Osteocyte (in vitro differentiated cells): ENCODE results near the gene NCKAP1. TPM values are rescaled to one million over a fixed set of nuclear protein-coding genes. Genes with fewer than 3 reads are reported as not detected.
A peak's percentile ranks its signal among the peaks of the same experiment; 100 is the strongest.
"Not testable (repeated sequence)": the region's sequence is repeated elsewhere in the genome, so short reads cannot be mapped to it uniquely, and the experiment has no call there.

ENCODE experiments used
- DNase-seq: peaks from one replicate; pipeline ENCODE4 v3.0.0; 2021; ENCODE audit warnings: mixed read lengths; ENCODE audit not compliant: unreplicated experiment; ENCODE audit errors: extremely low spot score
- H3K27ac Mint-ChIP-seq: one replicate; pipeline ENCODE4 v1.8.0; 2021; ENCODE audit warnings: mild to moderate bottlenecking, mixed read lengths; ENCODE audit not compliant: unreplicated experiment
- H3K27me3 Mint-ChIP-seq: one replicate; pipeline ENCODE4 v1.8.0; 2021; ENCODE audit warnings: mixed read lengths; ENCODE audit not compliant: unreplicated experiment
- H3K36me3 Mint-ChIP-seq: one replicate; pipeline ENCODE4 v1.8.0; 2021; ENCODE audit warnings: mixed read lengths; ENCODE audit not compliant: unreplicated experiment
- H3K4me1 Mint-ChIP-seq: one replicate; pipeline ENCODE4 v1.8.0; 2021; ENCODE audit warnings: mixed read lengths; ENCODE audit not compliant: unreplicated experiment
- H3K4me3 Mint-ChIP-seq: one replicate; pipeline ENCODE4 v1.8.0; 2021; ENCODE audit warnings: mild to moderate bottlenecking, moderate library complexity, mixed read lengths; ENCODE audit not compliant: unreplicated experiment
- H3K9me3 Mint-ChIP-seq: one replicate; pipeline ENCODE4 v1.8.0; 2021; ENCODE audit warnings: mixed read lengths; ENCODE audit not compliant: unreplicated experiment
- total RNA-seq: library from RNA; stranded (reverse); gene quantifications from 2 replicates; pipeline ENCODE4 v1.2.1, GENCODE V29; 2021
- TF ChIP-seq, protein P1 (sequence below): fragments of 200-600 bp; sonication (generic); IDR thresholded peaks from 2 replicates; pipeline ENCODE4 v1.5.0; 2021; ENCODE audit warnings: antibody characterized with exemption, mild to moderate bottlenecking, moderate library complexity

Gene NCKAP1
- total RNA-seq, 1 donor from 2014 or later = 165 TPM

- H3K4me1 Mint-ChIP-seq = peaks cover 13% of the 10 kb centered on the region
- H3K36me3 Mint-ChIP-seq = no peaks in the 10 kb centered on the region
- H3K4me3 Mint-ChIP-seq = no peak overlapping the region
- H3K9me3 Mint-ChIP-seq = no peaks in the 10 kb centered on the region
- TF ChIP-seq, protein P1, sequence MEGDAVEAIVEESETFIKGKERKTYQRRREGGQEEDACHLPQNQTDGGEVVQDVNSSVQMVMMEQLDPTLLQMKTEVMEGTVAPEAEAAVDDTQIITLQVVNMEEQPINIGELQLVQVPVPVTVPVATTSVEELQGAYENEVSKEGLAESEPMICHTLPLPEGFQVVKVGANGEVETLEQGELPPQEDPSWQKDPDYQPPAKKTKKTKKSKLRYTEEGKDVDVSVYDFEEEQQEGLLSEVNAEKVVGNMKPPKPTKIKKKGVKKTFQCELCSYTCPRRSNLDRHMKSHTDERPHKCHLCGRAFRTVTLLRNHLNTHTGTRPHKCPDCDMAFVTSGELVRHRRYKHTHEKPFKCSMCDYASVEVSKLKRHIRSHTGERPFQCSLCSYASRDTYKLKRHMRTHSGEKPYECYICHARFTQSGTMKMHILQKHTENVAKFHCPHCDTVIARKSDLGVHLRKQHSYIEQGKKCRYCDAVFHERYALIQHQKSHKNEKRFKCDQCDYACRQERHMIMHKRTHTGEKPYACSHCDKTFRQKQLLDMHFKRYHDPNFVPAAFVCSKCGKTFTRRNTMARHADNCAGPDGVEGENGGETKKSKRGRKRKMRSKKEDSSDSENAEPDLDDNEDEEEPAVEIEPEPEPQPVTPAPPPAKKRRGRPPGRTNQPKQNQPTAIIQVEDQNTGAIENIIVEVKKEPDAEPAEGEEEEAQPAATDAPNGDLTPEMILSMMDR = no peak
- peaks cover 13% of the 10 kb centered on the region for H3K27me3 Mint-ChIP-seq
- DNase-seq = no peak
- no peak overlapping the region for H3K27ac Mint-ChIP-seq
These were observed 24.8 kb upstream of the NCKAP1 start for GRCh38 chr2:183063083-183063482.

- TF ChIP-seq, protein P1 = no peak
- Mint-ChIP-seq H3K4me3 (no peak overlapping the region), H3K9me3 (no peaks in the 10 kb centered on the region), H3K27me3 (peaks cover 3% of the 10 kb centered on the region), H3K4me1 (peaks cover 15% of the 10 kb centered on the region), H3K27ac (no peak overlapping the region), H3K36me3 (no peaks in the 10 kb centered on the region)
- no peak for DNase-seq
These were observed 22.4 kb upstream of the NCKAP1 start for GRCh38 chr2:183060571-183061231.

DNA sequence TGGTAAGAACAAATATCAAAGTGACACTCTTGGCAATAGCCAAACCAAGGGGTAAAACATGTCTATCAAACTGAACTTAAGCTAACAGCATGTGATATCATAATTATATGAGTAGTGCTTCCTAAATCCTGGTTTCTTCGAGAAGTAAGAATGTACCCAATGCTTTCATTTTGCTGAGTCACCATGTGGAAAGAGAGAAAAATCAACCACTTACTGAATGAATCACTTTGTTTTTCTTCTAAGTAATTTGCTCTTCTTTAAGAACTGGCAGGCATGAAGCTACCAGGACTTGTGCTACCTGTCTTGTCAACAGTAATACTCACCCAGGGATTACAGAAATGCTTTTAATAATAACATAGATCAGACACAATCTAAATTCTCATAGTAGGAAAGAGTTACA lies 21.3 kb upstream of the NCKAP1 start:
- peaks cover 2% of the 10 kb centered on the region for H3K27me3 Mint-ChIP-seq
- DNase-seq = no peak
- H3K4me3 Mint-ChIP-seq = no peak overlapping the region
- peak overlapping the region; percentile 72 for H3K27ac Mint-ChIP-seq
- H3K4me1 Mint-ChIP-seq = peaks cover 15% of the 10 kb centered on the region
- no peaks in the 10 kb centered on the region for H3K36me3 Mint-ChIP-seq
- no peaks in the 10 kb centered on the region for H3K9me3 Mint-ChIP-seq
- TF ChIP-seq, protein P1 = no peak

GRCh38 chr2:183057333-183057985 lies 19.2 kb upstream of the NCKAP1 start:
- TF ChIP-seq, protein P1 = no peak
- Mint-ChIP-seq H3K36me3 (no peaks in the 10 kb centered on the region), H3K9me3 (no peaks in the 10 kb centered on the region), H3K4me1 (peaks cover 15% of the 10 kb centered on the region), H3K27me3 (no peaks in the 10 kb centered on the region), H3K4me3 (no peak overlapping the region), H3K27ac (no peak overlapping the region)
- no peak for DNase-seq

GRCh38 chr2:183049420-183049819 lies 11.2 kb upstream of the NCKAP1 start:
- Mint-ChIP-seq H3K4me3 (no peak overlapping the region), H3K27me3 (peaks cover 6% of the 10 kb centered on the region), H3K27ac (no peak overlapping the region), H3K9me3 (peaks cover 2% of the 10 kb centered on the region), H3K4me1 (no peaks in the 10 kb centered on the region), H3K36me3 (no peaks in the 10 kb centered on the region)
- TF ChIP-seq, protein P1 = no peak
- no peak for DNase-seq

DNA sequence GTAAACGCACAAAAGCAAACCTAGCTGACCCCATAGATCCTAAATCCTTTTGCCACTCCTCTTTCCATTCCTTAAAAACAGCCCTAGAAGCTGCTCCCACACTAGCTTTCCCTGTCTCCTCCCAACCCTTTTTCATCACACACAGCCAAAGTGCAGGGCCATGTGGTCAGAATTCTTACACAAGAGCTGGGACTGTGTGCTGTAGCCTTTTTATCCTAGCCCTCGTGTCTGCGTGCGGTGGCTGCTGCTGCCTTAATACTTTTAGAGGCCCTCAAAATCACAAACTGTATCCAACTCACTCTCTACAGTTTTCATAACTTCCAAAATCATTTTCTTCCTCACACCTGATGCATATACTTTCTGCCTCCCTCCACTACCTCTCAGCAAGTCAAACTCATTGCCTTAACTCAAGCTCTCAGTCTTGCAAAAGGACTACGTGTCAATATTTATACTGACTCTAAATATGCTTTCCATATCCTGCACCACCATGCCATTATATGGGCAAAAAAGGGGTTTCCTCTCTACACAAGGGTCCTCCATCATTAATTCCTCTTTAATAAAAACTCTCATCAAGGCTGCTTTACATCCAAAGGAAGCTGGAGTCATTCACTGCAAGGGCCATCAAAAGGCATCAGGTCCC lies 9.3 kb upstream of the NCKAP1 start:
- not testable (repeated sequence) for H3K36me3 Mint-ChIP-seq, H3K9me3 Mint-ChIP-seq, H3K27ac Mint-ChIP-seq, H3K4me1 Mint-ChIP-seq, H3K4me3 Mint-ChIP-seq, DNase-seq, H3K27me3 Mint-ChIP-seq

DNA sequence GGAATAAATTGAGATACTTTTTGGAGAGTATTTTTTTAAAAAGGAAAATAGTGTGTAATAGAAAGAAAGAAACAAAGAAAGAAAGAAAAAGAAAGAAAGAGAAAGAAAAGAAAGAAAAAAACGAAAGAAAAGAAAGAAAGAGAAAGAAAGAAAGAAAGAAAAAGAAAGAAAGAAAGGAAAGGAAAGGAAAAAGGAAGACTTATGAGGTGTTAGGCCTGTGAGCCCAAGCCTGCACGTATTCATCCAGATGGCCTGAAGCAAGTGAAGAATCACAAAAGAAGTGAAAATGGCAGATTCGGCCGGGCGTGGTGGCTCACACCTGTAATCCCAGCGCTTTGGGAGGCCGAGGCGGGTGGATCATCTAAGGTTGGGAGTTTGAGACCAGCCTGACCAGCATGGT lies 5.3 kb upstream of the NCKAP1 start:
- H3K27ac Mint-ChIP-seq = not testable (repeated sequence)

More for the DNA sequence above, 5.3 kb upstream of the NCKAP1 start:
- H3K36me3 Mint-ChIP-seq, H3K27me3 Mint-ChIP-seq, DNase-seq, H3K4me1 Mint-ChIP-seq, H3K9me3 Mint-ChIP-seq, H3K4me3 Mint-ChIP-seq: not testable (repeated sequence)
